Measurements from ENCODE around the gene MYL4.

MYL4 gene

GRCh38 chr17:47240806-47241205, 31.7 kb downstream of the MYL4 start:
- TF ChIP-seq CTCF (IDR thresholded peaks at IDR 0.05; ENCODE audit: insufficient read depth, low read length) = no peak
- TF ChIP-seq SPI1 (IDR thresholded peaks at IDR 0.05; ENCODE audit: borderline replicate concordance, low read depth) = peak; percentile 37; the same call in 1 of the 2 replicates
- TF ChIP-seq POLR2AphosphoS5 (IDR thresholded peaks at IDR 0.05; ENCODE audit: low read depth) = no peak
- TF ChIP-seq GABPA (IDR thresholded peaks at IDR 0.05; ENCODE audit: low read depth) = no peak
- Histone ChIP-seq H3K27me3 (ENCODE audit: insufficient read depth, poor library complexity, severe bottlenecking) (peaks cover 4% of the 10 kb centered on the region), H3K27ac (replicated peaks) (no peak overlapping the region), H3K4me3 (replicated peaks; ENCODE audit: insufficient read depth, low read length) (no peak overlapping the region)
- DNase-seq (ENCODE audit: low read depth in 1 of 2, low spot score in 1 of 2) = no peak

GRCh38 chr17:47242648-47243047, 33.5 kb downstream of the MYL4 start:
- peaks cover 4% of the 10 kb centered on the region for H3K27me3 ChIP-seq (ENCODE audit: insufficient read depth, poor library complexity, severe bottlenecking)
- H3K27ac ChIP-seq (replicated peaks) = no peak overlapping the region
- no peak for DNase-seq (ENCODE audit: low read depth in 1 of 2, low spot score in 1 of 2)
- no peak for TF ChIP-seq GABPA (IDR thresholded peaks at IDR 0.05; ENCODE audit: low read depth)
- TF ChIP-seq REST (IDR thresholded peaks at IDR 0.05; ENCODE audit: insufficient replicate concordance, low read depth) = no peak
- no peak for TF ChIP-seq CTCF (IDR thresholded peaks at IDR 0.05; ENCODE audit: insufficient read depth, low read length)
- TF ChIP-seq POLR2AphosphoS5 (IDR thresholded peaks at IDR 0.05; ENCODE audit: low read depth) = no peak
- TF ChIP-seq SPI1 (IDR thresholded peaks at IDR 0.05; ENCODE audit: borderline replicate concordance, low read depth) = no peak
- no peak overlapping the region for H3K4me3 ChIP-seq (replicated peaks; ENCODE audit: insufficient read depth, low read length)

DNA sequence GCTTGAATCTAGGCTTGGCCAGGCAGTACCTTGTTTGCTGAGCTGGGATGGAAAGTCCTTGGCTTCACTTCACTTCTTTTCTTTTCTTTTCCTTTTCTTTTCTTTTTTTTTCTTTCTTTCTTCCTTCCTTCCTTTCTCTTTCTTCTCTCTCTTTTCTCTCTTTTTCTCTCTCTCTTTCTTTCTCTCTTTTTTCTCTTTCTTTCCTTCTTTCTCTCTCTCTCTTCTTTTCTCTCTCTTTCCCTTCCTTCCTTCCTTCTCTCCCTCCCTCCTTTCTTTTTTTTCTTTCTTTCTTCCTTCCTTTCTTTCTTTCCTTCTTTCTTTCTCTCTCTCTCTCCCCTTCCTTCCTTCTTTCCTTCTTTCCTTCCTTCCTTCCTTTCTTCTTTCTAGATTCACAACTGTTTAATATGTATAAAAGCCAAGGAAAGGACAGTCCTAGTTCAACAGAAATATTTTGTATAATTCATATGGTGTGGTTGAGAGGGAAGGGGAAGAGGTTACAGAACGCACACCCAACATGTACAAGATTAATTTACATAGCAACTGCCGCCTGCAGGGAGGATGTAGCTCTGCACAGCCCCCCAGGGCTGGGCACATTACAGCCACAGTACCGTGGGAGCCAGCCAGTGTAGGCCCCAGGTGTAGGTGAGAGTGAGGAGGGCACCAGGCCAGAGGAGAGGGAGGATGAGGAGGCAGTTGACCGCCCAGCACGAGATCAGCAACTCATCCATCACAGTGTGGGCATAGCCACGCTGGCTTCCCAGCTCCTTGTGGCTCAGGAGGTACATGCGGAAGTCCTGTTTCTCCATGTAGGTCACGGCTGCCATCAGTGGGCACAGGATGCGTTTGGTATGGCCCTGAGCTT, 34.8 kb downstream of the MYL4 start:
- peaks cover 4% of the 10 kb centered on the region for H3K27me3 ChIP-seq (ENCODE audit: insufficient read depth, poor library complexity, severe bottlenecking)
- no peak overlapping the region for H3K4me3 ChIP-seq (replicated peaks; ENCODE audit: insufficient read depth, low read length)
- DNase-seq (ENCODE audit: low read depth in 1 of 2, low spot score in 1 of 2) = no peak
- H3K27ac ChIP-seq (replicated peaks) = no peak overlapping the region
- TF ChIP-seq CTCF (IDR thresholded peaks at IDR 0.05; ENCODE audit: insufficient read depth, low read length) = no peak

- no peak for DNase-seq (ENCODE audit: low read depth in 1 of 2, low spot score in 1 of 2)
- no peak overlapping the region for H3K27ac ChIP-seq (replicated peaks)
- TF ChIP-seq GABPA (IDR thresholded peaks at IDR 0.05; ENCODE audit: low read depth) = no peak
- TF ChIP-seq REST (IDR thresholded peaks at IDR 0.05; ENCODE audit: insufficient replicate concordance, low read depth) = no peak
- no peak for TF ChIP-seq SPI1 (IDR thresholded peaks at IDR 0.05; ENCODE audit: borderline replicate concordance, low read depth)
- TF ChIP-seq POLR2AphosphoS5 (IDR thresholded peaks at IDR 0.05; ENCODE audit: low read depth) = no peak
- TF ChIP-seq CTCF (IDR thresholded peaks at IDR 0.05; ENCODE audit: insufficient read depth, low read length) = no peak
Measured at GRCh38 chr17:47244697-47245096, 35.5 kb downstream of the MYL4 start.

More at GRCh38 chr17:47244697-47245096, 35.5 kb downstream of the MYL4 start:
- H3K4me3 ChIP-seq (replicated peaks; ENCODE audit: insufficient read depth, low read length) = no peak overlapping the region
- H3K27me3 ChIP-seq (ENCODE audit: insufficient read depth, poor library complexity, severe bottlenecking) = peaks cover 4% of the 10 kb centered on the region

All from HL-60 (cell line).